Breast epithelium (tissue), 4 donors: ENCODE results near the gene PRKG1. TPM values are rescaled to one million over a fixed set of nuclear protein-coding genes. Genes with fewer than 3 reads are reported as not detected.

Experiments used
- DNase-seq, 2 donors: peaks; one replicate each; pipeline ENCODE4 v3.0.0-alpha.2; 2019; ENCODE audit warnings: low spot score in 2 of 2
- H3K27ac ChIP-seq, 2 donors: fragments of 200-600 bp; sonication (generic) in 1 of 2; one replicate each; pipeline ENCODE4 v1.5.1; 2016 to 2019; ENCODE audit warnings: mild to moderate bottlenecking in 1 of 2
- H3K27me3 ChIP-seq, 2 donors: fragments of 200-600 bp; sonication (generic) in 1 of 2; one replicate each; pipeline versions ENCODE4 v1.5.1 to v1.6.0; 2017 to 2019; ENCODE audit warnings: control low read depth in 1 of 2, mild to moderate bottlenecking in 1 of 2
- H3K36me3 ChIP-seq: fragments of 200-600 bp; one replicate; pipeline ENCODE4 v1.5.1; 2019
- H3K4me1 ChIP-seq, 2 donors: fragments of 200-600 bp; sonication (generic); one replicate each; pipeline ENCODE4 v1.5.1; 2016 to 2019; ENCODE audit warnings: control low read depth in 1 of 2
- H3K4me3 ChIP-seq, 3 donors: fragments of 200-600 bp; sonication (generic); 1 replicate in 2 of 3; 2 replicates in 1 of 3; pipeline ENCODE4 v1.5.1; 2016 to 2019; ENCODE audit warnings: mild to moderate bottlenecking in 3 of 3, moderate library complexity in 2 of 3
- H3K9me3 ChIP-seq, 2 donors: fragments of 200-600 bp; sonication (generic) in 1 of 2; one replicate each; pipeline ENCODE4 v1.5.1; 2016 to 2019; ENCODE audit warnings: control low read depth in 1 of 2
- POLR2A ChIP-seq: fragments of 450-650 bp; IDR thresholded peaks from one replicate; pipeline ENCODE4 v1.6.1; 2016; ENCODE audit warnings: antibody characterized with exemption, mild to moderate bottlenecking, moderate library complexity
- POLR2AphosphoS5 ChIP-seq, 3 donors: sonication (generic); formaldehyde crosslinking; IDR thresholded peaks; one replicate each; pipeline ENCODE4 v1.6.1; 2017; ENCODE audit warnings: antibody characterized with exemption in 3 of 3
- intact Hi-C: fragments of 100-400 bp; cut with DNase I; formaldehyde crosslinking; loops from one replicate; pipeline ENCODE4 v1.15.1; 2023; ENCODE audit warnings: low total_unique reads
- total RNA-seq, 3 donors: library from RNA; depleted of rRNA; stranded (reverse); fragments of >200 nt; gene quantifications; one replicate each; pipeline ENCODE4 v1.1.0, GENCODE V29; 2016
- TF ChIP-seq, protein P1 (sequence below), 3 donors: fragments of 450-650 bp; IDR thresholded peaks; one replicate each; pipeline ENCODE4 v1.5.1; 2016 to 2017; ENCODE audit warnings: antibody characterized with exemption in 3 of 3, mild to moderate bottlenecking in 3 of 3, moderate library complexity in 3 of 3

Gene PRKG1
- total RNA-seq, 3 donors from 2014 or later: 10.9 to 36.9 (median 19.7) TPM

DNA sequence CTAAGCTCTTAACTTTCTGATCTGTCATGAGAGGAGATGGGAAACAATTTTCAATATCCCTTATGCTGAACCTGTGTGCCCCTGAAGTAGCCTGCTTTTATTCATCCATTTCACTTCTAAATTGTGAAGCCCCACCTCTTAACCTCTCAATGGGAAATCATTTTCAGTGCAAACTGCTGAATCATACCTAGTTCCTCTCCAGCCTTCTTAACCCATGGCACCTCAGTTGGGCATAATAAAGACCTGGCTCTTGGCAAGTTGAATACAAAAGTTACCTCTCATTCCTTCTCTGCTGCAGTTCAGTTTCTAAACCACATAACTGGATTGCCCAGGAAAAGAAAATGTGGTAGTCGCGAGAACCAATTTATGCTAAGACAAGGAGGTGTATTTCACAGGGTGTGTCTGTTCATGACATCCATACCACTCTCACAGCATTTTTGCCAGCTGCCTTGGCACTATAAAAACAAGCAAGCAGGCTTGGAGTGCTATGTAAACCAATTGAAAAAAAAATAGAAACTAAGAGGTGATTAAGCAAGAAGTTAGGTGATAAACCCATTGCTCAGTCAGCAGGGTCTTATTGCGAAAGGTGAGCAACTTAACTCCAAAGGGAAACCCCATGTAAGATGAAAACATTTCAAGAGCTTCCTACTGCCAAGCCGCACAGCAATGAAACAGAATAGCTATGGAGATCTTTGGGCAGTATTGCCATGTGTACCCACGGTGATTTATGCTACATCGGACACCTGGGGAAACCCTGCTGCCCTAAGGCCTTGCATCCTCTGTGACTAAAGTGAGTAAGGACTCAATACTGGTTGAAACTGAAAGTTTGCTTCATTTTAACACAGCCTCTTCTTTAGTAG is 1182.8 kb downstream of the PRKG1 start:
- Histone ChIP-seq H3K9me3 (no peaks in the 10 kb centered on the region), H3K4me1 (no peaks in the 10 kb centered on the region), H3K27me3 (no peaks in the 10 kb centered on the region), H3K36me3 (no peaks in the 10 kb centered on the region), H3K27ac (no peak overlapping the region), H3K4me3 (no peak overlapping the region)
- TF ChIP-seq POLR2A (no peak), POLR2AphosphoS5 (IDR thresholded peaks at IDR 0.05) (no peak)
- TF ChIP-seq, protein P1, sequence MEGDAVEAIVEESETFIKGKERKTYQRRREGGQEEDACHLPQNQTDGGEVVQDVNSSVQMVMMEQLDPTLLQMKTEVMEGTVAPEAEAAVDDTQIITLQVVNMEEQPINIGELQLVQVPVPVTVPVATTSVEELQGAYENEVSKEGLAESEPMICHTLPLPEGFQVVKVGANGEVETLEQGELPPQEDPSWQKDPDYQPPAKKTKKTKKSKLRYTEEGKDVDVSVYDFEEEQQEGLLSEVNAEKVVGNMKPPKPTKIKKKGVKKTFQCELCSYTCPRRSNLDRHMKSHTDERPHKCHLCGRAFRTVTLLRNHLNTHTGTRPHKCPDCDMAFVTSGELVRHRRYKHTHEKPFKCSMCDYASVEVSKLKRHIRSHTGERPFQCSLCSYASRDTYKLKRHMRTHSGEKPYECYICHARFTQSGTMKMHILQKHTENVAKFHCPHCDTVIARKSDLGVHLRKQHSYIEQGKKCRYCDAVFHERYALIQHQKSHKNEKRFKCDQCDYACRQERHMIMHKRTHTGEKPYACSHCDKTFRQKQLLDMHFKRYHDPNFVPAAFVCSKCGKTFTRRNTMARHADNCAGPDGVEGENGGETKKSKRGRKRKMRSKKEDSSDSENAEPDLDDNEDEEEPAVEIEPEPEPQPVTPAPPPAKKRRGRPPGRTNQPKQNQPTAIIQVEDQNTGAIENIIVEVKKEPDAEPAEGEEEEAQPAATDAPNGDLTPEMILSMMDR (IDR thresholded peaks at IDR 0.05): no peak
- intact Hi-C loops: no loop called here
- DNase-seq: no peak

DNA sequence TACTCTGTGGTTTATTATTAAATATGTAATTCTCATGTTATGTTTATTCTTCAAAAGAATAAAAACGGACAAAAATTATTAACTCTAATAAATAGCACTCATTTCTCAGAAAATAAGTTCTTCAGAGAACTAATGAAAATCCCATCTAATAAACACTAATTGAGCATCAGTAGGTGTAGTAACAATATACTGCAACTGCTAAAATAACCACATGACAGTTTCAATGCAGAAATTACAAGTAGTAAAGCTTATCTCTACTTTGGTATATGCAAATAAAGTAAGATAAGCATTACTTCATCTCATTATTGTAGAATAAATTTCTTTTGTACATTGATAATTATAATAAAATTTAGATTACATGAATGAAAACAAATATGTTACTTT is 1183.4 kb downstream of the PRKG1 start:
- TF ChIP-seq POLR2AphosphoS5 (IDR thresholded peaks at IDR 0.05): no peak
- TF ChIP-seq, protein P1 (IDR thresholded peaks at IDR 0.05): no peak
- TF ChIP-seq POLR2A: no peak
- Histone ChIP-seq H3K36me3 (no peaks in the 10 kb centered on the region), H3K4me1 (no peaks in the 10 kb centered on the region), H3K27ac (no peak overlapping the region), H3K4me3 (no peak overlapping the region), H3K9me3 (no peaks in the 10 kb centered on the region), H3K27me3 (no peaks in the 10 kb centered on the region)
- DNase-seq: no peak
- intact Hi-C loops: no loop called here

DNA sequence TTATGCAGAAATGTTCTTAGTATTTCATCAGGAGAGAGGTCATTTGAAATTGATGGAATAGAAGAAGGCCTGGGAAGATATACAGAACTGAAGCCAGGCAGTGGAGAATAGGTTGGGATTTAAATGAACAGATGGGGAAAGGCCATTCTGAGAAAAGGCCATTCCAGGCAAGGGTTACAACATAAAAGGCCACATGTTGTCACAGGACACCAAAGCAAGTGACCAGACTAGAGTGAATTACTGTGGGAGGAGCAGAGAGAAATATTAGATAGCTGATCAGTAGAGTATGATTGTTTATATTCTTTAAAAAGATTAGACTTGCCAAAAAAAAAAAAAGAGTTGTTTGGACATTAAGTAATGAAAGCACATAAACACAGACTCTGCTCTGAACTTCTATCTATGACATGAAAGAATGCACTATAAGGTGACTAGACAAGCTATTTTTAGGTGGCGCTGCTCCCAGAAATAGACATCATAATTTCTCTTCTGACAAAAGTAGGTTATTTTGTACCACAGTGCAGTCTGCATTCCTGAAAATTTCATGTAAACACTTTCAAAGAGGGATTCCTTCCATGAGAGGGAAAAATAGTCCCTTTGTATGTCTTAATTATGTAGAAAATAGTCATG is 1184.6 kb downstream of the PRKG1 start:
- Histone ChIP-seq H3K4me3 (no peak overlapping the region), H3K36me3 (no peaks in the 10 kb centered on the region), H3K27ac (no peak overlapping the region), H3K9me3 (no peaks in the 10 kb centered on the region), H3K4me1 (no peaks in the 10 kb centered on the region), H3K27me3 (no peaks in the 10 kb centered on the region)
- TF ChIP-seq, protein P1 (IDR thresholded peaks at IDR 0.05): no peak
- TF ChIP-seq POLR2A (no peak), POLR2AphosphoS5 (IDR thresholded peaks at IDR 0.05) (no peak)
- DNase-seq: no peak
- intact Hi-C loops: no loop called here

DNA sequence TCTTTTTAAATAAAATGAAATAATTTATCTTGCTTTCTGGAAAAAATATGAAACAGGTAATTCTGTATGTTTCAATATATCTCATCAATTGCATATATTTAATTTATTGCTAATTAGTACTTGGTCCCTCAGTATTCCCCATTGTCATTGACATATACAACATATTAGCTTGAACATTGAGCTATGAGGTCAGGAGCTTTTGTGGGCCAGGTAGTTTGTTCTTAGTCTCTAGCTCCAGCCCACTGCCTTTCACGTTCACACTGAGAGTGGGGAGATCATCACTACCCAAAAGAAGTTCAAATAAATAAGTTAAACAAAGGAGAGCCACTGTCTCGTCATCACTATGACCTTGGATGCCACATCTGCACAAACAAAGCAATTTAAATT is 1185.1 kb downstream of the PRKG1 start:
- Histone ChIP-seq H3K4me1 (no peaks in the 10 kb centered on the region), H3K36me3 (no peaks in the 10 kb centered on the region), H3K27me3 (no peaks in the 10 kb centered on the region), H3K9me3 (no peaks in the 10 kb centered on the region), H3K4me3 (no peak overlapping the region), H3K27ac (no peak overlapping the region)
- intact Hi-C loops: no loop called here
- DNase-seq: no peak
- no peak for TF ChIP-seq POLR2AphosphoS5 (IDR thresholded peaks at IDR 0.05)
- TF ChIP-seq, protein P1 (IDR thresholded peaks at IDR 0.05): no peak
- no peak for TF ChIP-seq POLR2A

DNA sequence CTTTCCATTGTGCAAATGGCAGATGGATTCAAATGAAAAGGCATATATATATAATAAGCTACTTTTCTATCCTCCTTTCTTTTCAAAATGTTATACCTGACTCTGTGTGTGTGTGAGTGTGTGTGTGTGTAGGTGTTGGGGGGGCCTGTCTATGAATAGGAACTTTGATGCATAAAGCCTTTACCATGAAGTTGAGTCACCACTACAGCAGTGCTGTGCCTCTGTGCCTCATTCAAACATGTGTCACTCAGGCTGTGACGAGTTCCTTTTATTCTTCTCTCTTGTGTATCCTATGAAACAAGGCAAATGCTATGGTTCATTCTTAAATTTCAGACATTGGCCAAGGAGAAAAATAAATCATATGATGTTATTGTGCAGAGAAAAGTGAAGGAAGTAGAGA is 1187.1 kb downstream of the PRKG1 start:
- TF ChIP-seq POLR2AphosphoS5 (IDR thresholded peaks at IDR 0.05) (no peak), POLR2A (no peak)
- TF ChIP-seq, protein P1 (IDR thresholded peaks at IDR 0.05): no peak
- Histone ChIP-seq H3K36me3 (no peaks in the 10 kb centered on the region), H3K27me3 (no peaks in the 10 kb centered on the region), H3K9me3 (no peaks in the 10 kb centered on the region), H3K4me3 (no peak overlapping the region), H3K4me1 (no peaks in the 10 kb centered on the region), H3K27ac (no peak overlapping the region)
- DNase-seq: no peak
- intact Hi-C loops: no loop called here
